ENCODE measurements around the gene DIP2B.
"Not testable (repeated sequence)": the region's sequence is repeated elsewhere in the genome, so short reads cannot be mapped to it uniquely, and the experiment has no call there.

DIP2B gene

GRCh38 chr12:50519353-50519752 is 14.6 kb downstream of the DIP2B start:
- DNase-seq = no peak

- DNase-seq = no peak
Observed at GRCh38 chr12:50520416-50521207, 15.8 kb downstream of the DIP2B start.

- DNase-seq = not testable (repeated sequence)
Observed at GRCh38 chr12:50521781-50522180, 17.0 kb downstream of the DIP2B start.

- DNase-seq = no peak
Observed at GRCh38 chr12:50523772-50524171, 19.0 kb downstream of the DIP2B start.

- no peak for DNase-seq
Observed at GRCh38 chr12:50524621-50525020, 19.8 kb downstream of the DIP2B start.

- DNase-seq = no peak
Observed at GRCh38 chr12:50525422-50525821, 20.6 kb downstream of the DIP2B start.

GRCh38 chr12:50527359-50527726 is 22.6 kb downstream of the DIP2B start:
- no peak for DNase-seq

- DNase-seq = no peak
Observed at GRCh38 chr12:50528800-50529199, 24.0 kb downstream of the DIP2B start.

GRCh38 chr12:50529345-50529744 is 24.6 kb downstream of the DIP2B start:
- no peak for DNase-seq

- no peak for DNase-seq
Observed at GRCh38 chr12:50530532-50530931, 25.7 kb downstream of the DIP2B start.

GRCh38 chr12:50533203-50533584 is 28.4 kb downstream of the DIP2B start:
- DNase-seq = peak; percentile 25

GRCh38 chr12:50533971-50534370 is 29.2 kb downstream of the DIP2B start:
- DNase-seq = no peak

- no peak for DNase-seq
Observed at GRCh38 chr12:50536831-50537537, 32.2 kb downstream of the DIP2B start.

GRCh38 chr12:50537538-50537919 is 32.7 kb downstream of the DIP2B start:
- no peak for DNase-seq

- no peak for DNase-seq
Observed at GRCh38 chr12:50538182-50538581, 33.4 kb downstream of the DIP2B start.

- DNase-seq = no peak
Observed at GRCh38 chr12:50541139-50541538, 36.4 kb downstream of the DIP2B start.

- DNase-seq = no peak
Observed at GRCh38 chr12:50542448-50542847, 37.7 kb downstream of the DIP2B start.

GRCh38 chr12:50543188-50543587 is 38.4 kb downstream of the DIP2B start:
- not testable (repeated sequence) for DNase-seq

GRCh38 chr12:50545213-50545612 is 40.4 kb downstream of the DIP2B start:
- DNase-seq = no peak

- no peak for DNase-seq
Observed at GRCh38 chr12:50545786-50546185, 41.0 kb downstream of the DIP2B start.

GRCh38 chr12:50546441-50547318 is 41.9 kb downstream of the DIP2B start:
- DNase-seq = no peak

- DNase-seq = no peak
Observed at GRCh38 chr12:50547742-50548141, 43.0 kb downstream of the DIP2B start.

- no peak for DNase-seq
Observed at GRCh38 chr12:50549885-50550284, 45.1 kb downstream of the DIP2B start.

All from stimulated activated CD8-positive, alpha-beta memory T cell treated with anti-CD3 and anti-CD28 coated beads, Interleukin-4, amount 100 ng/mL, for 48 hours (primary cell).